ENCODE data around the gene CENPA.

DNA sequence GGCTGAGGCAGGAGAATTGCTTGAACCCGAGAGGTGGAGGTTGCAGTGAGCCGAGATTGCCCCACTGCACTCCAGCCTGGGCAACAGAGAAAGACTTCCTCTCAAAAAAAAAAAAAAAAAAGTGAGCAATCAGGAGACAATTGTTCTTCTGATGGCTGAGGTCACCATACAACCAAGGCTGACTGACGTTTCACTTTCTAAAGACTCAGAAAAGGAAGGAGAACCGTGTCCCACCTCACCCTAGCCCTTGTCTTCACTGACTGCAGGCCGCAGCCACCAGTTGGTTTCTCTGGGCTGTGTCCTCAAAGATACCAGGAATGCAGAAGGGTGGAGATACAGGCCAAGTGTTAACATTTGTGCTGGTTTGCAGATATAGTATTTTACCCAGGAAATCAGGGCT lies 29.5 kb upstream of the CENPA start:
- TF ChIP-seq CTCF (IDR thresholded peaks at IDR 0.05 in 4 of 5, conservative IDR thresholded peaks at IDR 0.05 in 1 of 5) (no peak), POLR2A (IDR thresholded peaks at IDR 0.05) (no peak)
